HCT116 (cell line): Measurements from ENCODE around the gene CDYL. TPM values are rescaled to one million over a fixed set of nuclear protein-coding genes. Genes with fewer than 3 reads are reported as not detected.

Experiments used
- ATAC-seq: fragments of 200-7000 bp; cut with Tn5 transposase; 2 replicates; pipeline ENCODE4 v1.9.1; 2020; ENCODE audit warnings: mild to moderate bottlenecking, moderate library complexity
- BruUV-seq: library from RNA; stranded (reverse); fragments of 400-500 nt; replicated peaks from 2 replicates; lab custom pipeline; 2021; lab: Mats Ljungman, UMichigan
- CTCF ChIA-PET: fragments of 300-600 bp; sonication (Branson Sonifier 250); formaldehyde crosslinking; loops from one replicate; lab custom pipeline; 2021; ENCODE audit warnings: antibody characterized with exemption; lab: Charles Lee
- POLR2A ChIA-PET: fragments of 300-600, 350-600 bp; sonication (Branson Sonifier 250); formaldehyde crosslinking; loops from one replicate; lab custom pipeline; 2021; ENCODE audit warnings: antibody characterized with exemption; lab: Charles Lee
- RAD21 ChIA-PET, 2 experiments: fragments of 300-600 bp; sonication (Branson Sonifier 250); formaldehyde crosslinking; loops; one replicate each; lab custom pipeline; 2023; ENCODE audit warnings: low total read pairs in 2 of 2; ENCODE audit not compliant: uncharacterized antibody in 2 of 2, unreplicated experiment in 2 of 2, low non-redundant PET in 1 of 2; lab: Charles Lee
- DNase-seq: peaks from one replicate; pipeline ENCODE4 v3.0.0-alpha.2; 2010; ENCODE audit warnings: low read depth, low spot score
- H2AFZ ChIP-seq: fragments of 200-600 bp; shearing (Covaris generic), sonication (generic); 2 replicates; pipeline ENCODE4 v1.6.1; 2017; ENCODE audit warnings: low read depth, mixed run types, mixed read lengths, antibody characterized with exemption, low read length; ENCODE audit not compliant: poor library complexity, severe bottlenecking
- H3K27ac ChIP-seq: 2 replicates; pipeline ENCODE4 v1.5.1; 2012; ENCODE audit warnings: low read depth, low read length
- H3K27me3 ChIP-seq: fragments of 200-600 bp; sonication (generic); 2 replicates; pipeline ENCODE4 v1.6.1; 2016; ENCODE audit warnings: mixed run types, low read length, mixed read lengths; ENCODE audit not compliant: insufficient read depth
- H3K36me3 ChIP-seq, 2 experiments: fragments of 200-500 bp in 1 of 2; fragments of 200-600 bp in 1 of 2; sonication (Bioruptor generic) in 1 of 2; sonication (generic) in 1 of 2; 2 replicates each; pipeline versions ENCODE4 v1.5.1 to v1.6.1; 2014 to 2016; ENCODE audit warnings: low read length in 2 of 2, inconsistent platforms in 1 of 2, mixed read lengths in 1 of 2, mixed run types in 1 of 2; ENCODE audit not compliant: insufficient read depth in 2 of 2, control insufficient read depth in 1 of 2
- H3K4me1 ChIP-seq, 2 experiments: fragments of 200-600 bp in 1 of 2; sonication (generic) in 1 of 2; 2 replicates each; pipeline versions ENCODE4 v1.5.1 to v1.6.1; 2012 to 2017; ENCODE audit warnings: low read length in 2 of 2, inconsistent platforms in 1 of 2, mild to moderate bottlenecking in 1 of 2, mixed read lengths in 1 of 2, mixed run types in 1 of 2, moderate library complexity in 1 of 2; ENCODE audit not compliant: insufficient read depth in 2 of 2, control insufficient read depth in 1 of 2
- H3K4me2 ChIP-seq: fragments of 200-600 bp; sonication (generic); 2 replicates; pipeline ENCODE4 v1.6.1; 2017; ENCODE audit warnings: mixed run types, low read length, mixed read lengths
- H3K4me3 ChIP-seq, 2 experiments: fragments of 200-600 bp in 1 of 2; sonication (generic) in 1 of 2; replicated peaks in 1 of 2; 2 replicates each; pipeline ENCODE4 v1.5.1; 2011 to 2016; ENCODE audit warnings: low read length in 2 of 2, control low read depth in 1 of 2, low read depth in 1 of 2, mild to moderate bottlenecking in 1 of 2, mixed read lengths in 1 of 2, mixed run types in 1 of 2
- H3K79me2 ChIP-seq: fragments of 200-600 bp; sonication (generic); 2 replicates; pipeline ENCODE4 v1.6.1; 2017; ENCODE audit warnings: mild to moderate bottlenecking, mixed run types, low read length, moderate library complexity, mixed read lengths; ENCODE audit not compliant: insufficient read depth
- H3K9ac ChIP-seq: fragments of 200-600 bp; sonication (generic); 2 replicates; pipeline ENCODE4 v1.6.1; 2016; ENCODE audit warnings: low read length, mixed read lengths
- H3K9me2 ChIP-seq: fragments of 200-600 bp; sonication (generic), shearing (Covaris generic); 2 replicates; pipeline ENCODE4 v1.6.1; 2017; ENCODE audit warnings: mixed run types, mild to moderate bottlenecking, moderate library complexity; ENCODE audit not compliant: insufficient read depth
- H3K9me3 ChIP-seq, 2 experiments: fragments of 200-500 bp in 1 of 2; fragments of 200-600 bp in 1 of 2; sonication (Bioruptor generic) in 1 of 2; sonication (generic) in 1 of 2; 2 replicates each; pipeline ENCODE4 v1.6.1; 2014 to 2017; ENCODE audit warnings: low read length in 2 of 2, mixed read lengths in 2 of 2, inconsistent platforms in 1 of 2, low read depth in 1 of 2, mild to moderate bottlenecking in 1 of 2, mixed run types in 1 of 2, moderate library complexity in 1 of 2; ENCODE audit not compliant: control insufficient read depth in 1 of 2, insufficient read depth in 1 of 2
- H4K20me1 ChIP-seq: fragments of 200-600 bp; sonication (generic), shearing (Covaris generic); 2 replicates; pipeline ENCODE4 v1.6.1; 2017; ENCODE audit warnings: mixed run types, mild to moderate bottlenecking, moderate library complexity; ENCODE audit not compliant: insufficient read depth
- ELF1 ChIP-seq: IDR thresholded peaks from 2 replicates; pipeline ENCODE4 v1.6.1; 2012; ENCODE audit warnings: low read depth, borderline replicate concordance
- intact Hi-C: fragments of 100-400 bp; cut with micrococcal nuclease; formaldehyde crosslinking; loops from 2 replicates; pipeline ENCODE4 v1.10.0; 2022
- total RNA-seq: library from RNA; stranded (reverse); gene quantifications from one replicate; pipeline ENCODE4 v1.2.1, GENCODE V29; 2021; ENCODE audit not compliant: unreplicated experiment
- TF ChIP-seq, protein P1 (sequence below): IDR thresholded peaks from 2 replicates; pipeline ENCODE4 v1.6.1; 2012; ENCODE audit warnings: low read depth
- TF ChIP-seq, protein P2 (sequence below): IDR thresholded peaks from 2 replicates; pipeline ENCODE4 v1.6.1; 2011; ENCODE audit warnings: mild to moderate bottlenecking, low read length, moderate library complexity; ENCODE audit not compliant: insufficient replicate concordance; ENCODE audit errors: extremely low read depth

Gene CDYL
- total RNA-seq, 1 experiment from 2014 or later = 42.6 TPM

DNA sequence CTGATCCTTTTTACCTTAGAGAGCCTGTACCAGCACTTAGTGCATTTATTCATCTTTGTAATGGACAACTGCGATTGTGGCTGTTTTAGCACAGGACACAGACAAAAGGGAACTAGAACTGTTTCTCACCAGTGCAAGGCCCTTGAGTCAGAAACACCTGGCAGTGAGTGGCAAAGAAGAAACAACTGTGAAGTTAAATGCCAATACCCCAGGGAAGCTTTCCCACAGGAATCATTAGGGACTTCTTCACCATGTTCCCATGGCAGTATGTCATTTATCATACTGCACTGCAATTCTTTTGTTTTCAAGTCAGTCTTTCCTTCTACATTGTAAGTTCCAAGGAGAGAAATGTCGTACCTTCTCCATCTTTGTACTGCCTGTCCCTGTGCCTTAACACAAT is 28.6 kb upstream of the CDYL start:
- ATAC-seq (no peak), DNase-seq (no peak)
- Histone ChIP-seq H3K9ac (no peak overlapping the region), H3K27me3 (no peaks in the 10 kb centered on the region), H3K27ac (no peak overlapping the region), H3K9me2 (no peaks in the 10 kb centered on the region), H3K4me3 (no peak overlapping the region), H3K9me3 (no peaks in the 10 kb centered on the region), H2AFZ (no peak overlapping the region), H4K20me1 (no peaks in the 10 kb centered on the region), H3K4me2 (no peak overlapping the region), H3K36me3 (no peaks in the 10 kb centered on the region), H3K4me1 (no peaks in the 10 kb centered on the region), H3K79me2 (no peaks in the 10 kb centered on the region)
- intact Hi-C loops = no loop called here
- TF ChIP-seq, protein P1, sequence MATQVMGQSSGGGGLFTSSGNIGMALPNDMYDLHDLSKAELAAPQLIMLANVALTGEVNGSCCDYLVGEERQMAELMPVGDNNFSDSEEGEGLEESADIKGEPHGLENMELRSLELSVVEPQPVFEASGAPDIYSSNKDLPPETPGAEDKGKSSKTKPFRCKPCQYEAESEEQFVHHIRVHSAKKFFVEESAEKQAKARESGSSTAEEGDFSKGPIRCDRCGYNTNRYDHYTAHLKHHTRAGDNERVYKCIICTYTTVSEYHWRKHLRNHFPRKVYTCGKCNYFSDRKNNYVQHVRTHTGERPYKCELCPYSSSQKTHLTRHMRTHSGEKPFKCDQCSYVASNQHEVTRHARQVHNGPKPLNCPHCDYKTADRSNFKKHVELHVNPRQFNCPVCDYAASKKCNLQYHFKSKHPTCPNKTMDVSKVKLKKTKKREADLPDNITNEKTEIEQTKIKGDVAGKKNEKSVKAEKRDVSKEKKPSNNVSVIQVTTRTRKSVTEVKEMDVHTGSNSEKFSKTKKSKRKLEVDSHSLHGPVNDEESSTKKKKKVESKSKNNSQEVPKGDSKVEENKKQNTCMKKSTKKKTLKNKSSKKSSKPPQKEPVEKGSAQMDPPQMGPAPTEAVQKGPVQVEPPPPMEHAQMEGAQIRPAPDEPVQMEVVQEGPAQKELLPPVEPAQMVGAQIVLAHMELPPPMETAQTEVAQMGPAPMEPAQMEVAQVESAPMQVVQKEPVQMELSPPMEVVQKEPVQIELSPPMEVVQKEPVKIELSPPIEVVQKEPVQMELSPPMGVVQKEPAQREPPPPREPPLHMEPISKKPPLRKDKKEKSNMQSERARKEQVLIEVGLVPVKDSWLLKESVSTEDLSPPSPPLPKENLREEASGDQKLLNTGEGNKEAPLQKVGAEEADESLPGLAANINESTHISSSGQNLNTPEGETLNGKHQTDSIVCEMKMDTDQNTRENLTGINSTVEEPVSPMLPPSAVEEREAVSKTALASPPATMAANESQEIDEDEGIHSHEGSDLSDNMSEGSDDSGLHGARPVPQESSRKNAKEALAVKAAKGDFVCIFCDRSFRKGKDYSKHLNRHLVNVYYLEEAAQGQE = no peak
- TF ChIP-seq ELF1 = no peak
- TF ChIP-seq, protein P2, sequence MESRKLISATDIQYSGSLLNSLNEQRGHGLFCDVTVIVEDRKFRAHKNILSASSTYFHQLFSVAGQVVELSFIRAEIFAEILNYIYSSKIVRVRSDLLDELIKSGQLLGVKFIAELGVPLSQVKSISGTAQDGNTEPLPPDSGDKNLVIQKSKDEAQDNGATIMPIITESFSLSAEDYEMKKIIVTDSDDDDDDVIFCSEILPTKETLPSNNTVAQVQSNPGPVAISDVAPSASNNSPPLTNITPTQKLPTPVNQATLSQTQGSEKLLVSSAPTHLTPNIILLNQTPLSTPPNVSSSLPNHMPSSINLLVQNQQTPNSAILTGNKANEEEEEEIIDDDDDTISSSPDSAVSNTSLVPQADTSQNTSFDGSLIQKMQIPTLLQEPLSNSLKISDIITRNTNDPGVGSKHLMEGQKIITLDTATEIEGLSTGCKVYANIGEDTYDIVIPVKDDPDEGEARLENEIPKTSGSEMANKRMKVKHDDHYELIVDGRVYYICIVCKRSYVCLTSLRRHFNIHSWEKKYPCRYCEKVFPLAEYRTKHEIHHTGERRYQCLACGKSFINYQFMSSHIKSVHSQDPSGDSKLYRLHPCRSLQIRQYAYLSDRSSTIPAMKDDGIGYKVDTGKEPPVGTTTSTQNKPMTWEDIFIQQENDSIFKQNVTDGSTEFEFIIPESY = no peak
- ChIA-PET POLR2A (no interaction called here), RAD21 (no interaction called here), CTCF (no interaction called here)
- BruUV-seq = no TSS peak
